Inflammatory macrophage treated with lipopolysaccharide for 1 hour (primary cell): ENCODE measurements around the gene PSMD8.
A peak's percentile ranks its signal among the peaks of the same experiment; 100 is the strongest.
"Not testable (repeated sequence)": the region's sequence is repeated elsewhere in the genome, so short reads cannot be mapped to it uniquely, and the experiment has no call there.

ENCODE experiments used
- DNase-seq, 2 donors: peaks; one replicate each; pipeline ENCODE4 v3.0.0-alpha.2; 2020 to 2022

Gene PSMD8

DNA sequence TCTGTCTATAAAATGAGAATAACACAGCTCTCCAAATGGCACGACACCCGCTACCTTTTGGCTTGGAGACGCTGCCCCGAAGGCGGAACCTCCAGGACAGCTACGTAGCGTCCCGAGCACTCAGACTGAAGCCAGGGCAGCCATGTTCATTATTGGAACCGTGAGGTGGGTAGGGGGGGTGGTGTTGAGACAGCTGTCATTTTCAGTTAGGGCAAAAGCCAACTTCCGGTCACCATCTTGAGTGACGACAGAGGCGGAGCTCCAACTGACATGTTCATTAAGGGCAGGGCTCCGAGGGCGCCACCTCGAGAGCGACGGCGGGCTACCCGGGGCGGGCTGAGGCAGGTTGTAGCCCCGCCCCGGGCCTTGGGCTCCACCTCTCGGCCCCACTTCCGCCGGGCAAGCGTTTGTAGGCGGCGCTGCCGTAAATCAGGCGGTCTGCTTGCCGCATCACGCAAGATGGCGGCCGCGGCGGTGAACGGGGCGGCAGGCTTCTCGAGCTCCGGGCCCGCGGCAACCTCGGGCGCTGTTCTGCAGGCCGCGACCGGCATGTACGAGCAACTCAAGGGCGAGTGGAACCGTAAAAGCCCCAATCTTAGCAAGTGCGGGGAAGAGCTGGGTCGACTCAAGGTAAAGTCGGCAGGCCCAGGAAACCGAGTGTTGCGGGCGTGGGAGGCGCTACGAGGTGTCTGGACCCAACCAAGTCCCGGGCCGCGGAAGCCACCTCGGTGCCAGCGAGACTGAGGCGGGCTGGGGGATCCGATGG, at the start of gene PSMD8:
TSS of gene PSMD8 (plus strand) at position 240 of the 766 bp plus-strand sequence. CDS start at position 271, 31 bp downstream.
- peak; percentile 99 for DNase-seq

- no peak for DNase-seq
These were observed 47.8 kb upstream of the PSMD8 start for GRCh38 chr19:38326591-38326990.

- no peak for DNase-seq
These were observed 44.7 kb upstream of the PSMD8 start for GRCh38 chr19:38329651-38330050.

GRCh38 chr19:38331728-38332127, 42.6 kb upstream of the PSMD8 start:
- DNase-seq, result no peak

DNA sequence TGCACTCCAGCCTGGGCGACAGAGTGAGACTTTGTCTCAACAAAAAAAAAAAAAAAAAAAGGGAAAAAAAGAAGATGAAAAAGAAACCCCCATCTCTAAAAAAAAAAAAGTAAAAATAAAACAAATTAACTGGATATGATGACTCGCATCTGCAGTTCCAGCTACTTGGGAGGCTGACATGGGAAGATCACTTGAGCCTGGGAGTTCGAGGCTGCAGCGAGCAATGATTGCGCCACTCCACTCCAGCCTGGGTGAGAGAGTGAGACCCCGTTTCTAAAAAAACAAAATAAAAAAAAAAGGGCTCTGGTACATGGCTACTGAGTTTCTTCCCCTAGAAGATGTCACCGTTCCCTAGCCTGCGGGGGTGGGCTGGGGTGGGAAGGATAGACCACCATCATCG, 41.1 kb upstream of the PSMD8 start:
- DNase-seq, result no peak

DNA sequence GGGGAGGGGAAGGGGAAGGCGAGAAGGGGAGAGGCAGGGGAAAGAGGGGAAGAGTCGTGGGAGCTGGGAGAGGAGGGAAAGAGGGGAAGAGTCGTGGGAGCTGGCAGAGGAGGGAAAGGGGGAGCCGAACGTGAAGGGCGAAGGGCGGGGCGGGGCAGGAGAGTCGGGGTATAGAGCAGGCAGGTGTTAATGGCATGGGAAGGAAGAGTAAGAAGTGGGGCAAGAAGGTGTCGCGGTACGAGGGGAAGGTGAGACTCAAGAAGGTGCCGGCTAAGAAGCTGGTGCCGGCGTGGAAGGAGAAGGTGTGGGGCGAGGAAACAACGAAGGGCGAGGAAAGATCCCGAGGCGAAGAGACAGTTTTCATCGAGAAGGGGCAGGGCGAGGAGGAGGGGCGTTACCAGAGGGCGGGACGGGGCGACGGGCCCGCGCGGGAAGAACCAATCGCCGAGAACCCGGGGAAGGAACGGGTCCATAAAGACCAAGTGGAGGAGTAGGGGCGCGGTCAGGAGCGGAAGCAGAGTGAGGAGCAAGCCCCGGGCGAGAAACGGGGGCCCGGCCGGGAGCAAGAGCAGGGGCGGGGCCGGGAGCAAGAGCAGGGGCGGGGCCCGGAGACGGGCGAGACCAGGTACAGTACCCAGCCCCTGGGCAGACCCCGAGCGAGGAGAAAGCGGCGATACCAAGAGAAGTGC, 38.3 kb upstream of the PSMD8 start:
- peak; percentile 96 to 98 for DNase-seq

GRCh38 chr19:38336638-38337359, 37.6 kb upstream of the PSMD8 start:
- DNase-seq, result peak; percentile 98 to 99

DNA sequence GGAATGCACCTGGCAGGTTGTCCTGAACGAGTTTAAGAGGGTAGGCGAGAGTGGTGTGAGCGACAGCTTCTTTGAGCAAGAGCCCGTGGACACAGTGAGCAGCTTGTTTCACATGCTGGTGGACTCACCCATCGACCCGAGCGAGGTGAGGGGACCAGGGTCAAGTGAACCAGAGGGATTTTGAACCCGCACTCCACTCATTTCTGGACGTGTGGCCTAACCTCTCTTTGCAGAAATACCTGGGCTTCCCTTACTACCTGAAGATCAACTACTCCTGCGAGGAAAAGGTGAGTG, 37.1 kb upstream of the PSMD8 start:
- no peak for DNase-seq

GRCh38 chr19:38339011-38339410, 35.4 kb upstream of the PSMD8 start:
- DNase-seq, result not testable (repeated sequence)

DNA sequence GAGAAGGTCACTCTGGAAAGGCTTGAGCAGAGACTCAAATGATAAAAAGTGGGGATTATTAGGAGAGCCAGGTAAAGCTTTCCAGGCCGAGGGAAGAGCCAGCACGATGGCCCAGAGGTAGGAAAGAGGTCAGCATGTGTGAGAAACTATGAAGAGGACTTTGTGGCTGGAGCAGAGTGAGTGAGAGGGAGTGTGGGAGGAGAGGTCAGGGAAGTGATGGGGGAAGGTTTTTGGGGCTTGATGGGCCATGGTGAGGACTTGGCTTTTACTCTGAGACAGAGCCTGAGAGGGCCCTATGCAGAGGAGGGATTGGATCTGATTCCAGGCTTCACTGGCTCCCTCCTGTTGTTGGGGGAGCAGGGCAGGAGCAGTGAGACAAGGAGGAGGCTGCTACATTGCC, 33.4 kb upstream of the PSMD8 start:
- DNase-seq, result no peak

GRCh38 chr19:38346837-38347236, 27.5 kb upstream of the PSMD8 start:
- no peak for DNase-seq

GRCh38 chr19:38350883-38351282, 23.5 kb upstream of the PSMD8 start:
- DNase-seq, result no peak

- DNase-seq, result no peak
These were observed 22.4 kb upstream of the PSMD8 start for GRCh38 chr19:38351865-38352395.

- no peak for DNase-seq
These were observed 21.8 kb upstream of the PSMD8 start for GRCh38 chr19:38352611-38353010.

- DNase-seq, result no peak
These were observed 18.3 kb upstream of the PSMD8 start for GRCh38 chr19:38355728-38356725.

- no peak for DNase-seq
These were observed 16.3 kb upstream of the PSMD8 start for GRCh38 chr19:38358071-38358470.

- DNase-seq, result no peak
These were observed 14.9 kb upstream of the PSMD8 start for GRCh38 chr19:38359242-38360021.

DNA sequence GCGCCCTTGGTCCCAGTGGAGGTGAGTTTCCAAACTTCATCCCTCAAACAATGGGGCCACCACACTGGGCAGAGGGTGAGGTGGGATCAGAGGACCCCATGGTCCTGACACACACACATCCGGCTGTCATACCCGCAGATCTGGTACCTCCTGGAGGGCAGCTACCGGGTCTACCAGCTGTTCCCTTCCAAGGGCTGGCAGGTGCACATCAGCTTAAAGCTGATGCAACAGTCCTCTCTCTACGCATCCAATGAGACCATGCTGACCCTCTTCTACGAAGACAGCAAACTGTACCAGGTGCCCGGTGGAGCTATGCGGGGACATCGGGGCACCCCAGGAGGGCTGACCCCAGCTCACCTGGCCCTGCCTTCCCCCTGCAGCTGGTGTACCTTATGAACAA, 14.0 kb upstream of the PSMD8 start:
- DNase-seq, result no peak

DNA sequence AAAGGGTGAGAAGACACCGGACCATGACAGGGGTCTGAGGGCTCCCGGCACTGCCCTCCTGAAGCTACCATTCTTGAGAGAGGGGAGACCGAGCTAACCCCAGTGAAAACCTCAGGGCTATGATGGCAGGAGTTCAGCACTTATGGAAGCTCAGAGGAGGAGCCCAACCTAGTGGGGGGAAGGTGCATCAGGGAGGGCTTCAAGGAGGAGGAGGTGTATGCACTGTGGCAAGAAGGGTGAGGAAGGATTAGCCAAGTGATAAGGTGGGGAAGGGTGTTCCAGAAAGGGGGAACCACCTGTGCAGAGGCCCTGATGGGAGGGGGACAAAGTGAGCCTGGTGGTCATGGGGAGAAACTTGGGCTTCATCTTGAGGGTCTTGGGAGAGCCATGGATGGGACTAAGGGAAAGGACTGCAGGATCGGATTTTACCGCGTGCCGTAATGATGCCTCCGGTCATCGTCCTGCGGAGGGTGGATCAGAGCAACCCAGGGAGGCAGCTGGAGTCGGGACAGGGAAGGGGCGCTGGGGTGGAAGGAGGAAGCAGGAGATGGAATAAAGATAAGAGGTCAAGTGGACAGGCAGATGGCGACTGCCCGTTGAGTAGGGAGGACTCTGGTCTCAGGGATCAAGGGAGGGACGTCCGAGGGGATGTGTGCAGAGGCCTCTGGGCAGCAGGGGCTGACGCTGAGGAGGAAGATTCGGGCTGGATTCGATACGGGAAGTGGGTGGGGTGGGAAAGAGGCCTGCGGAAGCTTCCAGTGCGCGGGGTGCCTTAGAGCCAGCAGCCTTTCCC, 13.3 kb upstream of the PSMD8 start:
- peak; percentile 2 to 14 for DNase-seq

GRCh38 chr19:38361633-38362075, 12.7 kb upstream of the PSMD8 start:
- peak; percentile 70 to 78 for DNase-seq
